Measurements from ENCODE around the gene SLC6A3. TPM values are rescaled to one million over a fixed set of nuclear protein-coding genes. Genes with fewer than 3 reads are reported as not detected.

The SLC6A3 gene
- total and polyA plus RNA-seq, 12 donors: 0.04 to 0.19 (median 0.18) TPM; not detected in 9

DNA sequence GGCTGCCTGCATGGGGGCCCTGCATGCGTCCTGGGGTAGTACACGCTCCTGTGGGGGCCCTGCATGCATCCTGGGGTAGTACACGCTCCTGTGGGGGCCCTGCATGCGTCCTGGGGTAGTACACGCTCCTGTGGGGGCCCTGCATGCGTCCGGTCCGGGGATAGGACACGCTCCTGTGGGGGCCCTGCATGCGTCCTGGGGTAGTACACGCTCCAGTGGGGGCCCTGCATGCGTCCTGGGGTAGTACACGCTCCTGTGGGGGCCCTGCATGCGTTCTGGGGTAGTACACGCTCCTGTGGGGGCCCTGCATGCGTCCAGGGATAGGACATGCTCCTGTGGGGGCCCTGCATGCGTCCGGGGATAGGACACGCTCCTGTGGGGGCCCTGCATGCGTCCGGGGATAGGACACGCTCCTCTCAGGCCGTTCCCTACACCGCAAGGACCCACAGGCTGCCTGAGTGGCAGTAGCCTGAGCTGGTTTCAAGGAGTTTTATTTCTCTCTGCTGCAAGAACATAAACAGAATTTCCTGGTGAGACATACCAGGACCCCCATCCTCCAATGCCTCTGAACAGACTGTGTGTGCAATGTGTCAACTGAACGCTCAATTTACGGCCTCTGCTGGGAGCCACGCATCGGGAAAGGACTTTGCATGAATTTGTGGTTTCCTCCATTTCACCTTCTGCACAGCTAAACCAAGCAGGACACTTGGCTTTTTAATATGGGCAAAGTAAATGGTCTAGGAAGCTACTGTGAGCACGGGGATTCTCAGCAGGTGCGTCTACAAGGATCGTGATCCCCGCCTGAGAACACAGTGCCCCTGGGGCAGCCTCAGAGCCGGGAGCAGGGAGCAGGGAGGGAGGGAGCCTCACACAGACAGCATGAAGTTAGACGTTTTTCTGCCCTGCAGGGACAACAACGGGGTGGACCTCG lies 51.4 kb downstream of the SLC6A3 start:
- WGBS, 2 donors: 72 to 73% methylated on average over 33 to 36 of the region's 36 CpGs
- H3K9me3 ChIP-seq: peaks cover 0 to 10% (median 0%) of the 10 kb centered on the region in 11 donors
- no peak for DNase-seq
- no peak overlapping the region for H3K27ac ChIP-seq
- H3K4me3 ChIP-seq: no peak overlapping the region
- ATAC-seq: no peak
- H3K36me3 ChIP-seq: no peaks in the 10 kb centered on the region
- H3K27me3 ChIP-seq: peaks cover 0 to 55% (median 40%) of the 10 kb centered on the region in 7 donors
- TF ChIP-seq, protein P1, sequence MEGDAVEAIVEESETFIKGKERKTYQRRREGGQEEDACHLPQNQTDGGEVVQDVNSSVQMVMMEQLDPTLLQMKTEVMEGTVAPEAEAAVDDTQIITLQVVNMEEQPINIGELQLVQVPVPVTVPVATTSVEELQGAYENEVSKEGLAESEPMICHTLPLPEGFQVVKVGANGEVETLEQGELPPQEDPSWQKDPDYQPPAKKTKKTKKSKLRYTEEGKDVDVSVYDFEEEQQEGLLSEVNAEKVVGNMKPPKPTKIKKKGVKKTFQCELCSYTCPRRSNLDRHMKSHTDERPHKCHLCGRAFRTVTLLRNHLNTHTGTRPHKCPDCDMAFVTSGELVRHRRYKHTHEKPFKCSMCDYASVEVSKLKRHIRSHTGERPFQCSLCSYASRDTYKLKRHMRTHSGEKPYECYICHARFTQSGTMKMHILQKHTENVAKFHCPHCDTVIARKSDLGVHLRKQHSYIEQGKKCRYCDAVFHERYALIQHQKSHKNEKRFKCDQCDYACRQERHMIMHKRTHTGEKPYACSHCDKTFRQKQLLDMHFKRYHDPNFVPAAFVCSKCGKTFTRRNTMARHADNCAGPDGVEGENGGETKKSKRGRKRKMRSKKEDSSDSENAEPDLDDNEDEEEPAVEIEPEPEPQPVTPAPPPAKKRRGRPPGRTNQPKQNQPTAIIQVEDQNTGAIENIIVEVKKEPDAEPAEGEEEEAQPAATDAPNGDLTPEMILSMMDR (IDR thresholded peaks at IDR 0.05): no peak
- intact Hi-C loops (cut with DNase I): no loop called here
- no peaks in the 10 kb centered on the region for H3K4me1 ChIP-seq

DNA sequence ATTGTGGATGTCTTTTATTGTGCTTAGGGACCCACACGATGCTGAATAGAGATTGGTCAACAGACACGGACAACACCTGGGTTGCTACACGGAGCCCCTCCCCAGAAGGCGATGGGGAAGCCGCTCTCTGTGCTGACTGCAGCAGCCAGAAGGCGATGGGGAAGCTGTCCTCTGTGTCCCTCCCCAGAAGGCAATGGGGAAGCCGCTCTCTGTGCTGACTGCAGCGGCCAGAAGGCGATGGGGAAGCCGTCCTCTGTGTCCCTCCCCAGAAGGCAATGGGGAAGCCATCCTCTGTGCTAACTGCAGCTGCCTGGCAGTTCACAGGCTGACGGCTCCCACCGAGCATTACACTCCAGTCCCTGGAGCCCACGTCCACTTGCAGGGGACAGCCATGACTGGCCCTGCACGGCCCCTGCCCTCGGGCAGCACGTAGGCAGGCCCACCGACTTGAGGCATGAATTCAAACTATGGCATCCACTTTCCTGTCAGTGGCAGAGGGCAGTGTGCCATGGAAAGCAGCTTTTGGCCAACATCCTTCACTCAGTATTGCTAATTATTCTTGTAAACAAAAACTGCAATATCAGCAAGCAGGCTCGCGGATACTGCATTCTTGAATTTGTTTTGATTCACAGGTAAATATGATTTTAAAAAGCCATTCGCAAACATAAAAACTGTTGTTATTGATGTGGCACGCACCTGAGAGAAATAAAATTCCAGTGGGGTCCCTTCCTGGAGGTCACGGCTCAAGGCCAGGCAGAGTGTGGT lies 52.3 kb downstream of the SLC6A3 start:
- Histone ChIP-seq H3K27me3 (peaks cover 0 to 60% (median 43%) of the 10 kb centered on the region in 7 donors), H3K4me3 (no peak overlapping the region), H3K36me3 (no peaks in the 10 kb centered on the region), H3K27ac (no peak overlapping the region), H3K4me1 (no peaks in the 10 kb centered on the region), H3K9me3 (peaks cover 0 to 1% (median 0%) of the 10 kb centered on the region in 11 donors)
- TF ChIP-seq, protein P1 (IDR thresholded peaks at IDR 0.05): no peak
- ATAC-seq (peak in 1 of 8 donors; percentile 32), DNase-seq (no peak)
- 69% methylated on average over 22 of the region's 22 CpGs for WGBS, 2 donors
- intact Hi-C loops (cut with DNase I): no loop called here

DNA sequence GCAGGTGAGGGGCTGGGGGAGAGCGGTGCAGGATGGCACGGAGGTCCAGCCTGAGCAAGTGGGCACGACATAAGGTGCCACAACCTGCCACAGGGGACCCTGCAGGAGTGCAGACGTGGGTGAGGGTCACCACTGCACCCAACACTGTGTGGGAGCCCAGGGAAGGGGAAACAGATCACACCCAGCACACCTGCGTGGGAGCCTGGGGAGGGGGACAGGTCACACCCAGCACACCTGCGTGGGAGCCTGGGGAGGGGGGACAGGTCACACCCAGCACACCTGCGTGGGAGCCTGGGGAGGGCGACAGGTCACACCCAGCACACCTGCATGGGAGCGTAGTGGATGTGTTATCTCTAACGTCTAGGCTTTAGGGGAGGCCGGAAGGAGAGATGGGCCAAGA lies 53.0 kb downstream of the SLC6A3 start:
- intact Hi-C loops (cut with DNase I): no loop called here
- Histone ChIP-seq H3K27me3 (peaks cover 0 to 60% (median 45%) of the 10 kb centered on the region in 7 donors), H3K4me3 (no peak overlapping the region), H3K4me1 (no peaks in the 10 kb centered on the region), H3K36me3 (no peaks in the 10 kb centered on the region), H3K9me3 (no peaks in the 10 kb centered on the region), H3K27ac (no peak overlapping the region)
- 71 to 75% methylated on average over 11 of the region's 11 CpGs for WGBS, 2 donors
- DNase-seq (no peak), ATAC-seq (peak in 1 of 8 donors; percentile 20)
- TF ChIP-seq, protein P1 (IDR thresholded peaks at IDR 0.05): no peak

DNA sequence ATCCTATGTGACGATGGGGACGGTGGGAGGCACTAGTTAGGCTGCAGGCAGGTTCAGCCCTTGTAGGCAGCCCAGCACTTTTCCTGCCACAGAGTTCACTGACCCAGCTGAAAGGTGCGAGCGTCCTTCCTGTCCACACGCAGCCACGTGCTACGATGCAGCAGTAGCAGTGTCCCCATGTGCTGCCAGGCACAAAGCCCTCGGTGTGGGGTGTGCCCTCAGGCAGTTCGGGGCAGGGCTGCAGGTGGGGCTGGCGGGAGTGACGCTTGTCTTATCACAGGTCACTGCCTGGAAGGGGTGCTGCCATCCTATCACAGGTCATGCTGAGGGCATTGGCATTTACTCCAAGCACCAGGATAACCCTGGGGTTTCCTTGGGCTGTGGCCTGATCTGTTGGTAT lies 53.5 kb downstream of the SLC6A3 start:
- TF ChIP-seq, protein P1 (IDR thresholded peaks at IDR 0.05): no peak
- no peak overlapping the region for H3K27ac ChIP-seq
- H3K9me3 ChIP-seq: no peaks in the 10 kb centered on the region
- no peaks in the 10 kb centered on the region for H3K36me3 ChIP-seq
- intact Hi-C loops (cut with DNase I): no loop called here
- no peak for DNase-seq
- peaks cover 0 to 59% (median 46%) of the 10 kb centered on the region in 7 donors for H3K27me3 ChIP-seq
- no peak for ATAC-seq
- peaks cover 0 to 2% (median 0%) of the 10 kb centered on the region in 9 donors for H3K4me1 ChIP-seq
- WGBS, 2 donors: 57 to 58% methylated on average over 11 of the region's 11 CpGs
- H3K4me3 ChIP-seq: no peak overlapping the region
